ENCODE results near the gene SOCS1. TPM values are rescaled to one million over a fixed set of nuclear protein-coding genes. Genes with fewer than 3 reads are reported as not detected.

Gene SOCS1
- total and polyA plus RNA-seq, 9 of the 15 experiments (the other 6 are each of a cell fraction or from before 2014, with no cell fraction given) = 0.04 to 7.5 (median 2.3) TPM

GRCh38 chr16:11256661-11257130, 692 bp upstream of the SOCS1 start (continued):
- TF ChIP-seq ZNF12 (CRISPR knock-in tag; IDR thresholded peaks at IDR 0.05) (peak; percentile 27; the same call in 1 of the 2 replicates), ZNF740 (CRISPR knock-in tag; IDR thresholded peaks at IDR 0.05) (no peak), ZNF740 (tag; IDR thresholded peaks at IDR 0.05) (no peak), ETS1 (conservative IDR thresholded peaks at IDR 0.05; ENCODE audit: control insufficient read depth, low read depth, low read length) (no peak), ETV5 (CRISPR knock-in tag; IDR thresholded peaks at IDR 0.05; ENCODE audit: low read depth) (no peak), SLC30A9 (CRISPR knock-in tag; IDR thresholded peaks at IDR 0.05) (no peak), IFI16 (CRISPR knock-in tag; IDR thresholded peaks at IDR 0.05) (no peak), SMARCB1 (IDR thresholded peaks at IDR 0.05; ENCODE audit: insufficient read length, low read depth) (no peak), CEBPG (CRISPR knock-in tag; IDR thresholded peaks at IDR 0.05) (no peak), CEBPG (tag; conservative IDR thresholded peaks at IDR 0.05 in 1 of 2, IDR thresholded peaks at IDR 0.05 in 1 of 2) (no peak), HNRNPH1 (optimal IDR thresholded peaks at IDR 0.05; ENCODE audit: low read depth, low read length) (no peak), THAP12 (CRISPR knock-in tag; IDR thresholded peaks at IDR 0.05) (0 out of 2 replicates have a peak, but pooled peaks have one; percentile 20), PTTG1 (tag; IDR thresholded peaks at IDR 0.05; ENCODE audit: low read depth) (no peak), CBFA2T3 (IDR thresholded peaks at IDR 0.05) (no peak), ZNF175 (CRISPR knock-in tag; IDR thresholded peaks at IDR 0.05; ENCODE audit: low read depth) (no peak), MNT (conservative IDR thresholded peaks at IDR 0.05) (peak in 1 of 2 experiments; percentile 30; a peak in 2 of 4 replicates), CEBPZ (IDR thresholded peaks at IDR 0.05; ENCODE audit: borderline replicate concordance, low read depth, low read length) (no peak), KLF13 (tag; IDR thresholded peaks at IDR 0.05; ENCODE audit: borderline replicate concordance, low read depth) (no peak)

All from K562 (cell line).